Measurements from ENCODE around the gene NUP35. TPM values are rescaled to one million over a fixed set of nuclear protein-coding genes. Genes with fewer than 3 reads are reported as not detected.

Gene NUP35
- polyA plus RNA-seq, 1 donor from 2014 or later, result 40.7 TPM

DNA sequence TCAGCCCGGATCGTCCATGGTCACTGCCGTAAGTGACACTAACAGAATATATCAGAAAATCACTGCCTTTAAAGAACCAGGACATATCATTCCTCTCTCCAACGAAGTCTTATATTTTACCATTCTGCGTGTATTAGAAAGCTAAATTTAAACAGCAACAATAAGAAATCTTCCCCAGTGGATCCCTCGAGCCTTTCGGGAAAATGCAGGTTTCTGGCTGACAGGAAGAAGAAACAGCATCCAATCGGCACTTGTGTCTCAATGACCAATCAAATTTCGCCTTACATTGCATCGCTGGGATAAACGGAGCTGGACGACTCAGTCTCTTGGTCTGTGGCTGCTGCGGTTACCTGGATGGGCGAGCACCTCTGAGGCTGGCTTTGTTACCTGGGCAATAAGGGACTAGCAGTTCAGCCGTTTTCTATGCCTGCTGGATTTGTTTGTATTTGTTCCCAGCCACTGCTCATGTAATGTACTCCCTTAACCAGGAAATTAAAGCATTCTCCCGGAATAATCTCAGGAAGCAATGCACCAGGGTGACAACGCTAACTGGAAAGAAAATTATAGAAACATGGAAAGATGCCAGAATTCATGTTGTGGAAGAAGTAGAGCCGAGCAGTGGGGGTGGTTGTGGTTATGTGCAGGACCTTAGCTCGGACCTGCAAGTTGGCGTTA, 45.6 kb upstream of the NUP35 start, which contains the start of gene DUSP19:
Gene DUSP19, plus strand, starts transcription at position 284 of the 675 bp plus-strand sequence. Its CDS starts 187 bp downstream, at position 471.
- H4K20me1 ChIP-seq (ENCODE audit: insufficient read depth), result no peaks in the 10 kb centered on the region
- peak within 1 kb of the TSS; percentile 80 for H3K27ac ChIP-seq (ENCODE audit: low read length)
- TF ChIP-seq, protein P1, sequence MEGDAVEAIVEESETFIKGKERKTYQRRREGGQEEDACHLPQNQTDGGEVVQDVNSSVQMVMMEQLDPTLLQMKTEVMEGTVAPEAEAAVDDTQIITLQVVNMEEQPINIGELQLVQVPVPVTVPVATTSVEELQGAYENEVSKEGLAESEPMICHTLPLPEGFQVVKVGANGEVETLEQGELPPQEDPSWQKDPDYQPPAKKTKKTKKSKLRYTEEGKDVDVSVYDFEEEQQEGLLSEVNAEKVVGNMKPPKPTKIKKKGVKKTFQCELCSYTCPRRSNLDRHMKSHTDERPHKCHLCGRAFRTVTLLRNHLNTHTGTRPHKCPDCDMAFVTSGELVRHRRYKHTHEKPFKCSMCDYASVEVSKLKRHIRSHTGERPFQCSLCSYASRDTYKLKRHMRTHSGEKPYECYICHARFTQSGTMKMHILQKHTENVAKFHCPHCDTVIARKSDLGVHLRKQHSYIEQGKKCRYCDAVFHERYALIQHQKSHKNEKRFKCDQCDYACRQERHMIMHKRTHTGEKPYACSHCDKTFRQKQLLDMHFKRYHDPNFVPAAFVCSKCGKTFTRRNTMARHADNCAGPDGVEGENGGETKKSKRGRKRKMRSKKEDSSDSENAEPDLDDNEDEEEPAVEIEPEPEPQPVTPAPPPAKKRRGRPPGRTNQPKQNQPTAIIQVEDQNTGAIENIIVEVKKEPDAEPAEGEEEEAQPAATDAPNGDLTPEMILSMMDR (IDR thresholded peaks at IDR 0.05; ENCODE audit: poor library complexity, severe bottlenecking), result peak; percentile 17
- TF ChIP-seq TAF1 (IDR thresholded peaks at IDR 0.05; ENCODE audit: low read depth), result peak; percentile 95
- TF ChIP-seq EP300 (conservative IDR thresholded peaks at IDR 0.05; ENCODE audit: poor library complexity, severe bottlenecking), result peak; percentile 49
- TF ChIP-seq RAD21 (conservative IDR thresholded peaks at IDR 0.05), result no peak
- peak; percentile 95 for TF ChIP-seq REST (IDR thresholded peaks at IDR 0.05; ENCODE audit: borderline replicate concordance)
- peak; percentile 43 for TF ChIP-seq SMC3 (conservative IDR thresholded peaks at IDR 0.05; ENCODE audit: poor library complexity)
- TF ChIP-seq POLR2AphosphoS5 (IDR thresholded peaks at IDR 0.05), result peak; percentile 89
- TF ChIP-seq MXI1 (conservative IDR thresholded peaks at IDR 0.05; ENCODE audit: poor library complexity, severe bottlenecking), result peak; percentile 50
- no peak for TF ChIP-seq EZH2 (IDR thresholded peaks at IDR 0.05; ENCODE audit: borderline replicate concordance, insufficient read depth, low read length, poor library complexity, severe bottlenecking)
- peak within 1 kb of the TSS; percentile 71 for H3K4me3 ChIP-seq (ENCODE audit: low read length)
- no peaks in the 10 kb centered on the region for H3K9me3 ChIP-seq (ENCODE audit: low read length)
- no peaks in the 10 kb centered on the region for H3K9me2 ChIP-seq (ENCODE audit: insufficient read depth, low read length)
- peak within 1 kb of the TSS; percentile 96 for H2AFZ ChIP-seq (ENCODE audit: low read depth, low read length)
- H3K27me3 ChIP-seq (ENCODE audit: insufficient read depth, low read depth, low read length), result peaks cover 4% of the 10 kb centered on the region
- peak within 1 kb of the TSS; percentile 65 for H3K4me2 ChIP-seq (ENCODE audit: low read length)
- peak within 1 kb of the TSS; percentile 74 for H3K9ac ChIP-seq (ENCODE audit: low read length)
- H3K79me2 ChIP-seq (replicated peaks; ENCODE audit: insufficient read depth, low read length), result no peaks in the 10 kb centered on the region
- no peaks in the 10 kb centered on the region for H3F3A ChIP-seq (ENCODE audit: insufficient read depth, low read length, poor library complexity, severe bottlenecking)
- H3K36me3 ChIP-seq (ENCODE audit: insufficient read depth, low read length), result no peaks in the 10 kb centered on the region

- peak overlapping the region; percentile 74 for H3K9ac ChIP-seq (ENCODE audit: low read length)
- peak overlapping the region; percentile 80 for H3K27ac ChIP-seq (ENCODE audit: low read length)
Measured at GRCh38 chr2:183079139-183079775, 45.0 kb upstream of the NUP35 start.

More at GRCh38 chr2:183079139-183079775, 45.0 kb upstream of the NUP35 start:
- no peaks in the 10 kb centered on the region for H3F3A ChIP-seq (ENCODE audit: insufficient read depth, low read length, poor library complexity, severe bottlenecking)
- TF ChIP-seq EP300 (conservative IDR thresholded peaks at IDR 0.05; ENCODE audit: poor library complexity, severe bottlenecking), result no peak
- no peak for TF ChIP-seq REST (IDR thresholded peaks at IDR 0.05; ENCODE audit: borderline replicate concordance)
- no peak for TF ChIP-seq MXI1 (conservative IDR thresholded peaks at IDR 0.05; ENCODE audit: poor library complexity, severe bottlenecking)
- TF ChIP-seq, protein P1 (IDR thresholded peaks at IDR 0.05; ENCODE audit: poor library complexity, severe bottlenecking), result no peak
- no peak for TF ChIP-seq POLR2AphosphoS5 (IDR thresholded peaks at IDR 0.05)
- no peak for TF ChIP-seq EZH2 (IDR thresholded peaks at IDR 0.05; ENCODE audit: borderline replicate concordance, insufficient read depth, low read length, poor library complexity, severe bottlenecking)
- TF ChIP-seq SMC3 (conservative IDR thresholded peaks at IDR 0.05; ENCODE audit: poor library complexity), result no peak
- TF ChIP-seq RAD21 (conservative IDR thresholded peaks at IDR 0.05), result no peak
- TF ChIP-seq TAF1 (IDR thresholded peaks at IDR 0.05; ENCODE audit: low read depth), result no peak
- H3K4me3 ChIP-seq (ENCODE audit: low read length), result peak overlapping the region; percentile 71
- no peaks in the 10 kb centered on the region for H3K9me3 ChIP-seq (ENCODE audit: low read length)
- H3K27me3 ChIP-seq (ENCODE audit: insufficient read depth, low read depth, low read length), result peaks cover 4% of the 10 kb centered on the region
- H3K79me2 ChIP-seq (replicated peaks; ENCODE audit: insufficient read depth, low read length), result no peaks in the 10 kb centered on the region
- H2AFZ ChIP-seq (ENCODE audit: low read depth, low read length), result peak overlapping the region; percentile 96
- no peaks in the 10 kb centered on the region for H3K36me3 ChIP-seq (ENCODE audit: insufficient read depth, low read length)
- no peaks in the 10 kb centered on the region for H3K9me2 ChIP-seq (ENCODE audit: insufficient read depth, low read length)
- no peaks in the 10 kb centered on the region for H4K20me1 ChIP-seq (ENCODE audit: insufficient read depth)
- peak overlapping the region; percentile 65 for H3K4me2 ChIP-seq (ENCODE audit: low read length)
